Kidney (tissue), 14 donors: ENCODE results near the gene C1QL1. TPM values are rescaled to one million over a fixed set of nuclear protein-coding genes. Genes with fewer than 3 reads are reported as not detected.

ENCODE experiments used
- DNase-seq, 5 donors: peaks; one replicate each; pipeline ENCODE4 v3.0.0-alpha.2; 2013 to 2020
- FAIRE-seq: peaks from 2 replicates; lab custom pipeline; 2012; peaks lifted over from hg19 to GRCh38; lab: Jason Lieb, UNC
- H3K27ac ChIP-seq, 2 donors: one replicate each; pipeline ENCODE4 v1.7.0; 2013; ENCODE audit warnings: low read depth in 2 of 2, low read length in 2 of 2, inconsistent platforms in 1 of 2
- H3K27me3 ChIP-seq: one replicate; pipeline ENCODE4 v1.7.1; 2013; ENCODE audit warnings: low read length, inconsistent platforms; ENCODE audit not compliant: control insufficient read depth, insufficient read depth
- H3K36me3 ChIP-seq, 3 donors: one replicate each; pipeline versions ENCODE4 v1.7.0 to v1.7.1; 2013; ENCODE audit warnings: low read length in 3 of 3, control low read depth in 1 of 3, inconsistent platforms in 1 of 3; ENCODE audit not compliant: insufficient read depth in 3 of 3, control insufficient read depth in 2 of 3
- H3K4me1 ChIP-seq, 3 donors: one replicate each; pipeline versions ENCODE4 v1.7.0 to v1.7.1; 2013; ENCODE audit warnings: low read length in 3 of 3, inconsistent platforms in 1 of 3, low read depth in 1 of 3; ENCODE audit not compliant: control insufficient read depth in 2 of 3, insufficient read depth in 2 of 3
- H3K4me3 ChIP-seq, 3 donors: one replicate each; pipeline versions ENCODE4 v1.7.0 to v1.8.1; 2013; ENCODE audit warnings: low read length in 3 of 3, control low read depth in 1 of 3, inconsistent platforms in 1 of 3
- H3K9ac ChIP-seq, 3 donors: one replicate each; pipeline versions ENCODE4 v1.7.0 to v1.7.1; 2013; ENCODE audit warnings: low read length in 3 of 3, control low read depth in 1 of 3, inconsistent platforms in 1 of 3
- H3K9me3 ChIP-seq, 3 donors: one replicate each; pipeline versions ENCODE4 v1.7.0 to v1.7.1; 2013; ENCODE audit warnings: low read length in 3 of 3, control low read depth in 1 of 3, inconsistent platforms in 1 of 3; ENCODE audit not compliant: control insufficient read depth in 2 of 3, insufficient read depth in 1 of 3
- intact Hi-C: fragments of 100-400 bp; cut with DNase I; formaldehyde crosslinking; loops from one replicate; pipeline ENCODE4 v1.11.1; 2022
- polyA plus RNA-seq: library from polyadenylated mRNA; stranded (reverse); fragments of 350-450 nt; fragmentation: Illumina TruSeq; extraction: RNeasy Lipid Tissue Mini Kit (QIAGEN cat#74804); gene quantifications from one replicate; pipeline ENCODE4 v1.2.3, GENCODE V29; 2014; ENCODE audit warnings: low read depth, low replicate concordance; ENCODE audit not compliant: insufficient read depth
- total RNA-seq: library from RNA; stranded (reverse); fragmentation: NEBNext Ultra II Directional; extraction: Animal tissue kit (Norgen Biotek cat#: 25700); gene quantifications from one replicate; pipeline ENCODE4 v1.2.1, GENCODE V29; 2021
- TF ChIP-seq, protein P1 (sequence below): IDR thresholded peaks from 3 replicates; pipeline ENCODE4 v1.5.1; 2012; ENCODE audit warnings: mild to moderate bottlenecking, moderate library complexity, borderline replicate concordance; ENCODE audit not compliant: insufficient read depth; ENCODE audit errors: extremely low read depth
- donor health status: control.
- donor health status: control.
- donor health status: control.
- donor health status: control.
- donor health status: control.
- donor health status: DM: yes; HTN: yes; CAD: no.
- donor health status: Normal renal cell carcinoma (clear cell type).

C1QL1 gene
- total and polyA plus RNA-seq, 2 donors from 2014 or later = 0.76 to 25.4 TPM

GRCh38 chr17:44940768-44941167, 27.3 kb downstream of the C1QL1 start:
- intact Hi-C loops = no loop called here
- Histone ChIP-seq H3K4me3 (no peak overlapping the region), H3K27me3 (no peaks in the 10 kb centered on the region), H3K4me1 (no peaks in the 10 kb centered on the region), H3K9ac (no peak overlapping the region), H3K36me3 (no peaks in the 10 kb centered on the region), H3K9me3 (no peaks in the 10 kb centered on the region), H3K27ac (no peak overlapping the region)
- FAIRE-seq (no peak), DNase-seq (no peak)
- TF ChIP-seq, protein P1, sequence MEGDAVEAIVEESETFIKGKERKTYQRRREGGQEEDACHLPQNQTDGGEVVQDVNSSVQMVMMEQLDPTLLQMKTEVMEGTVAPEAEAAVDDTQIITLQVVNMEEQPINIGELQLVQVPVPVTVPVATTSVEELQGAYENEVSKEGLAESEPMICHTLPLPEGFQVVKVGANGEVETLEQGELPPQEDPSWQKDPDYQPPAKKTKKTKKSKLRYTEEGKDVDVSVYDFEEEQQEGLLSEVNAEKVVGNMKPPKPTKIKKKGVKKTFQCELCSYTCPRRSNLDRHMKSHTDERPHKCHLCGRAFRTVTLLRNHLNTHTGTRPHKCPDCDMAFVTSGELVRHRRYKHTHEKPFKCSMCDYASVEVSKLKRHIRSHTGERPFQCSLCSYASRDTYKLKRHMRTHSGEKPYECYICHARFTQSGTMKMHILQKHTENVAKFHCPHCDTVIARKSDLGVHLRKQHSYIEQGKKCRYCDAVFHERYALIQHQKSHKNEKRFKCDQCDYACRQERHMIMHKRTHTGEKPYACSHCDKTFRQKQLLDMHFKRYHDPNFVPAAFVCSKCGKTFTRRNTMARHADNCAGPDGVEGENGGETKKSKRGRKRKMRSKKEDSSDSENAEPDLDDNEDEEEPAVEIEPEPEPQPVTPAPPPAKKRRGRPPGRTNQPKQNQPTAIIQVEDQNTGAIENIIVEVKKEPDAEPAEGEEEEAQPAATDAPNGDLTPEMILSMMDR = no peak

DNA sequence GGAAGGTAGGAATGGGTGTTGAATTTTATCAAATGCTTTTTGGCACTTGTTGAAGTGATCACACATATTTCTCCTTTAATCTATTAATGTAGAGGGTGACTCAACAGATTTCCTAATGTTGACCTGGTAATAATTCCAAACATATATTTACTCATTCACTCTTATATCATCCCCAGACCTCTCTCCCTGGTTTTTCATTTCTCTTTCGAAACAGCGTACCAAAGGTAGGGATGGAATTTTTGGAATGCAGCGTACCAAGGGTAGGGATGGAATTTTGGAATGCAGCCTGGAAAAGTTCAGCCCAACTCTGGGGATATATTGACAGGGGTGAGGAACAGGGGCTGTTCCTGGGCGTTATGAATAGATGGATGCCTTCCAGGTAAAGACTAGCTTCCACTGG, 27.8 kb downstream of the C1QL1 start:
- Histone ChIP-seq H3K27ac (no peak overlapping the region), H3K36me3 (no peaks in the 10 kb centered on the region), H3K4me3 (no peak overlapping the region), H3K27me3 (no peaks in the 10 kb centered on the region), H3K4me1 (no peaks in the 10 kb centered on the region), H3K9ac (no peak overlapping the region), H3K9me3 (no peaks in the 10 kb centered on the region)
- no peak for DNase-seq
- TF ChIP-seq, protein P1 = no peak
- intact Hi-C loops = no loop called here
- FAIRE-seq = no peak

- Histone ChIP-seq H3K9ac (no peak overlapping the region), H3K4me3 (no peak overlapping the region), H3K27ac (no peak overlapping the region), H3K4me1 (no peaks in the 10 kb centered on the region), H3K36me3 (no peaks in the 10 kb centered on the region), H3K27me3 (no peaks in the 10 kb centered on the region), H3K9me3 (no peaks in the 10 kb centered on the region)
- FAIRE-seq (no peak), DNase-seq (peak in 2 of 5 donors; percentile 26 to 65)
- TF ChIP-seq, protein P1 = no peak
- intact Hi-C loops = no loop called here
These were observed 33.0 kb downstream of the C1QL1 start for GRCh38 chr17:44935116-44935515.

GRCh38 chr17:44934745-44935105, 33.4 kb downstream of the C1QL1 start:
- peak in 2 of 5 donors; percentile 24 to 37 for DNase-seq
- TF ChIP-seq, protein P1 = no peak
- H3K9ac ChIP-seq = no peak overlapping the region
- H3K36me3 ChIP-seq = no peaks in the 10 kb centered on the region
- H3K4me1 ChIP-seq = no peaks in the 10 kb centered on the region
- no peaks in the 10 kb centered on the region for H3K27me3 ChIP-seq
- H3K27ac ChIP-seq = no peak overlapping the region
- no peak overlapping the region for H3K4me3 ChIP-seq
- H3K9me3 ChIP-seq = no peaks in the 10 kb centered on the region
- intact Hi-C loops = no loop called here
- no peak for FAIRE-seq
